Breast epithelium (tissue), 4 donors: ENCODE data around the gene ZNF516. TPM values are rescaled to one million over a fixed set of nuclear protein-coding genes. Genes with fewer than 3 reads are reported as not detected.

Experiments used
- DNase-seq, 2 donors: peaks; one replicate each; pipeline ENCODE4 v3.0.0-alpha.2; 2019; ENCODE audit warnings: low spot score in 2 of 2
- H3K27ac ChIP-seq, 2 donors: fragments of 200-600 bp; sonication (generic) in 1 of 2; one replicate each; pipeline ENCODE4 v1.5.1; 2016 to 2019; ENCODE audit warnings: mild to moderate bottlenecking in 1 of 2
- H3K27me3 ChIP-seq, 2 donors: fragments of 200-600 bp; sonication (generic) in 1 of 2; one replicate each; pipeline versions ENCODE4 v1.5.1 to v1.6.0; 2017 to 2019; ENCODE audit warnings: control low read depth in 1 of 2, mild to moderate bottlenecking in 1 of 2
- H3K36me3 ChIP-seq: fragments of 200-600 bp; one replicate; pipeline ENCODE4 v1.5.1; 2019
- H3K4me1 ChIP-seq, 2 donors: fragments of 200-600 bp; sonication (generic); one replicate each; pipeline ENCODE4 v1.5.1; 2016 to 2019; ENCODE audit warnings: control low read depth in 1 of 2
- H3K4me3 ChIP-seq, 3 donors: fragments of 200-600 bp; sonication (generic); 1 replicate in 2 of 3; 2 replicates in 1 of 3; pipeline ENCODE4 v1.5.1; 2016 to 2019; ENCODE audit warnings: mild to moderate bottlenecking in 3 of 3, moderate library complexity in 2 of 3
- H3K9me3 ChIP-seq, 2 donors: fragments of 200-600 bp; sonication (generic) in 1 of 2; one replicate each; pipeline ENCODE4 v1.5.1; 2016 to 2019; ENCODE audit warnings: control low read depth in 1 of 2
- POLR2A ChIP-seq: fragments of 450-650 bp; IDR thresholded peaks from one replicate; pipeline ENCODE4 v1.6.1; 2016; ENCODE audit warnings: antibody characterized with exemption, mild to moderate bottlenecking, moderate library complexity
- POLR2AphosphoS5 ChIP-seq, 3 donors: sonication (generic); formaldehyde crosslinking; IDR thresholded peaks; one replicate each; pipeline ENCODE4 v1.6.1; 2017; ENCODE audit warnings: antibody characterized with exemption in 3 of 3
- intact Hi-C: fragments of 100-400 bp; cut with DNase I; formaldehyde crosslinking; loops from one replicate; pipeline ENCODE4 v1.15.1; 2023; ENCODE audit warnings: low total_unique reads
- total RNA-seq, 3 donors: library from RNA; depleted of rRNA; stranded (reverse); fragments of >200 nt; gene quantifications; one replicate each; pipeline ENCODE4 v1.1.0, GENCODE V29; 2016
- TF ChIP-seq, protein P1 (sequence below), 3 donors: fragments of 450-650 bp; IDR thresholded peaks; one replicate each; pipeline ENCODE4 v1.5.1; 2016 to 2017; ENCODE audit warnings: antibody characterized with exemption in 3 of 3, mild to moderate bottlenecking in 3 of 3, moderate library complexity in 3 of 3

Gene ZNF516
- total RNA-seq, 3 donors from 2014 or later, result 12.0 to 33.4 (median 24.0) TPM

DNA sequence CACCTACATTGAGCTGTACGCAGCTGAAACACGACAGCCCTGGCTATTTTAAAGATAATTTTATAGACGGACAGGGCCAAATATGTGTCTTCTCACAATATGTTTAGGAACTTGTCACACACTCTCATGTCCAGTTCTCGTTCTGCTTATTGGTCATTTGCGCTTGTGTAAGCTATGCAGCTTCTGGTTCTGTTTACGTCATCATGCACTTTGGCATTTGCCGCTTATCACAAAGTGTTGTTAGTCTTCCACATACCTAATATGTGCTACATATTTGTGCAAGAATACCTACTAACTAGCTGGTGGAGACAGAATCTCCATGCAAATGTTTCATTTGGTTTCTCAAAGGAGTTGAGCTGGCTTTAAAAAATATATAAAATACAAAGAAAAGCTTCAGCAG is 7.5 kb upstream of the ZNF516 start:
- H3K4me3 ChIP-seq, result no peak overlapping the region
- no peaks in the 10 kb centered on the region for H3K9me3 ChIP-seq
- intact Hi-C loops, result no loop called here
- no peaks in the 10 kb centered on the region for H3K27me3 ChIP-seq
- no peaks in the 10 kb centered on the region for H3K36me3 ChIP-seq
- no peak for DNase-seq
- H3K27ac ChIP-seq, result no peak overlapping the region
- TF ChIP-seq POLR2A (no peak), POLR2AphosphoS5 (IDR thresholded peaks at IDR 0.05) (no peak)
- TF ChIP-seq, protein P1, sequence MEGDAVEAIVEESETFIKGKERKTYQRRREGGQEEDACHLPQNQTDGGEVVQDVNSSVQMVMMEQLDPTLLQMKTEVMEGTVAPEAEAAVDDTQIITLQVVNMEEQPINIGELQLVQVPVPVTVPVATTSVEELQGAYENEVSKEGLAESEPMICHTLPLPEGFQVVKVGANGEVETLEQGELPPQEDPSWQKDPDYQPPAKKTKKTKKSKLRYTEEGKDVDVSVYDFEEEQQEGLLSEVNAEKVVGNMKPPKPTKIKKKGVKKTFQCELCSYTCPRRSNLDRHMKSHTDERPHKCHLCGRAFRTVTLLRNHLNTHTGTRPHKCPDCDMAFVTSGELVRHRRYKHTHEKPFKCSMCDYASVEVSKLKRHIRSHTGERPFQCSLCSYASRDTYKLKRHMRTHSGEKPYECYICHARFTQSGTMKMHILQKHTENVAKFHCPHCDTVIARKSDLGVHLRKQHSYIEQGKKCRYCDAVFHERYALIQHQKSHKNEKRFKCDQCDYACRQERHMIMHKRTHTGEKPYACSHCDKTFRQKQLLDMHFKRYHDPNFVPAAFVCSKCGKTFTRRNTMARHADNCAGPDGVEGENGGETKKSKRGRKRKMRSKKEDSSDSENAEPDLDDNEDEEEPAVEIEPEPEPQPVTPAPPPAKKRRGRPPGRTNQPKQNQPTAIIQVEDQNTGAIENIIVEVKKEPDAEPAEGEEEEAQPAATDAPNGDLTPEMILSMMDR (IDR thresholded peaks at IDR 0.05), result no peak
- no peaks in the 10 kb centered on the region for H3K4me1 ChIP-seq

DNA sequence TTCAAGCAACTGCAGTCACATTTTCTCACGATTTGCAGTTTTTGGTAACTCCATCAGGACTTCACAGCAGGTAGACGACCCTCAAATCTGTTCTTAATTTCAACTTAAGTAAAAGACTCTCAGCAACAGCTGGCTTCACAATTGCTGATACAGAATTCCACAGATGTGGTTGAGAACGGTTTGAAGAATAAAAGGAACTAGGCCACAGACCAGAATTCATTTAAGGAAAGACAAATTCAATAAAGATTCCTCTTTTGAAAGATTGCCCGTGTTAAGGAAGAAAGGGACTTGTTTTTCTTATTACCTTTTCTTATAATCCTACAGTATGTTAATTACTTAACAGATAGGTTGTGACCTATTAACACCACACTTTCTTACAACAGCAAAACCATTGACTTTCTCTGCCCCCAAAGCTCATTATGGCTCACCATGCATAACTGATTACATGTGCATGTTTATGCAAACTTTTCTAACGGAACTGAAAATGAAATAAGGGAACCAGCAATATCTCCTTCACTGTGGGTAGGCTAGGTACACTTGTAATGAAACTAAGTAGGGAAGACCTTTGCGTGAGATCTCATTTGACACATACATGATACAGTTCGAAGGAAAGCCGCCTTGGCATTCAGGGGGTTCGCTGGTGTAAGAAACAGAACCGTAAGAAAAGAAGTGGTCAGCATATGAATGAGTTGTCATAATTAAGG is 4.7 kb upstream of the ZNF516 start:
- Histone ChIP-seq H3K36me3 (no peaks in the 10 kb centered on the region), H3K9me3 (no peaks in the 10 kb centered on the region), H3K4me1 (no peaks in the 10 kb centered on the region), H3K27ac (no peak overlapping the region), H3K4me3 (no peak overlapping the region), H3K27me3 (no peaks in the 10 kb centered on the region)
- no peak for TF ChIP-seq POLR2AphosphoS5 (IDR thresholded peaks at IDR 0.05)
- no peak for TF ChIP-seq POLR2A
- TF ChIP-seq, protein P1 (IDR thresholded peaks at IDR 0.05), result no peak
- DNase-seq, result no peak
- intact Hi-C loops, result no loop called here

DNA sequence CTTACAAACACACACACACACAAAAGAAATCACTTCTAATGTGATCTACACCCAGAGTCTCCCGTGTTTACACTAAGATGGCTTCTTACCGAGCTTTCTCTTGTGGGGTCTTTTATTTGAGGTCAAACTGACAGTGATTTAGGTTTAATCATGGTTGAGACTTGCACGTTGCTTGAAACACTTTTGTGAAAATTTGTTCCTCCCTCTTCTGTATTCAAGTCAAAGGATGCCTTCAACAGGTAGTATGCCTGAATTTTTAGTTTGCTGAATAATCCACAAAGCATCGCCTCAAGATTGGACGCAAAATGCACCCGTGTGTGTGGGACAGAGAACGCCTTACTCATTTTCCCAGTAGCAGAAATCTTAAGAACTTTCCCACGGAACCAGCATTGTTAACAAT is 4.0 kb upstream of the ZNF516 start:
- Histone ChIP-seq H3K27me3 (no peaks in the 10 kb centered on the region), H3K9me3 (no peaks in the 10 kb centered on the region), H3K36me3 (no peaks in the 10 kb centered on the region), H3K27ac (no peak overlapping the region), H3K4me3 (no peak overlapping the region), H3K4me1 (no peaks in the 10 kb centered on the region)
- no peak for DNase-seq
- intact Hi-C loops, result no loop called here
- TF ChIP-seq POLR2A (no peak), POLR2AphosphoS5 (IDR thresholded peaks at IDR 0.05) (no peak)
- TF ChIP-seq, protein P1 (IDR thresholded peaks at IDR 0.05), result no peak

DNA sequence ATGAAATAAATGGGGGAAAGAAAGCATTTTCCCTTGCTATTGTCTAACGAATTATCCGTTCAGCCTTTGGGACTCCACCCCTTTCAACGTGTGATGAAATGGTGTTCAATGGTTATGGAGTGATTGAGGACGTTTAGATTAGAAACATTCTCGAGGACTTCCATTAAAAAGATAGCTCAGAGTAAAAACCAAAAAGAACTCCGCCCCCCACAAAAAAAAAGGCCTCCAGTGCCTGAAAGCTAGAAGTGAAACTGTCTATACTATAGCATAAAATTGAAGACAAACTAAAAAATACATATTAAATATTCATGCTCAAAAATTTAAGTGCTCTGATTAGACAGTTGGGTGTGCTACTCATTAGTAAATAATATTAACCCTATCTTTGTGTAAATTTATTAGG is 3.0 kb upstream of the ZNF516 start:
- Histone ChIP-seq H3K27ac (no peak overlapping the region), H3K36me3 (no peaks in the 10 kb centered on the region), H3K4me3 (no peak overlapping the region), H3K27me3 (no peaks in the 10 kb centered on the region), H3K4me1 (no peaks in the 10 kb centered on the region), H3K9me3 (no peaks in the 10 kb centered on the region)
- intact Hi-C loops, result no loop called here
- TF ChIP-seq POLR2A, result no peak
- TF ChIP-seq, protein P1 (IDR thresholded peaks at IDR 0.05), result no peak
- no peak for TF ChIP-seq POLR2AphosphoS5 (IDR thresholded peaks at IDR 0.05)
- no peak for DNase-seq

DNA sequence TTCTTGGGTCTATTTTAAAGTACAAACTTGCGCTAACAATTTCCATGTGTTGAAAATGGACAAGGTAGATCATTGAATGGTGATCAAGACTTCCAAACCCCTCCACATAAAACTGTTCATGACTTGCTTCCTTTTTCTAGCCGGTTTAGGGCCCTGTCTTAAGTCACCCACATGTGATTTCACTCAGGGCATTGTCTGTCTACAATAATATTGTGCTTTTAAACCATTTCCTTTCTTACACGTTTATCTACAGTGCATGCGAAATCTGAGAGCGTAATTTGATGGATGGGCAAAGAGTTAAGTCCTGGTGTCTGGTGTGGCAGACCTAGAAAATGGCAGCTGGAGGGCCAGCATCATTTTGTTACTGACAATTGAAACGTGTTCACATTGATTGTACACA is 2.0 kb upstream of the ZNF516 start:
- Histone ChIP-seq H3K4me3 (no peak overlapping the region), H3K27me3 (no peaks in the 10 kb centered on the region), H3K36me3 (no peaks in the 10 kb centered on the region), H3K9me3 (no peaks in the 10 kb centered on the region), H3K27ac (peak overlapping the region in 1 of 2 donors; percentile 94), H3K4me1 (no peaks in the 10 kb centered on the region)
- TF ChIP-seq, protein P1 (IDR thresholded peaks at IDR 0.05), result no peak
- no peak for TF ChIP-seq POLR2A
- no peak for TF ChIP-seq POLR2AphosphoS5 (IDR thresholded peaks at IDR 0.05)
- intact Hi-C loops, result no loop called here
- DNase-seq, result no peak
